CD1c-positive myeloid dendritic cell (primary cell): ENCODE results near the gene PRSS8.

Experiments used
- DNase-seq: peaks from one replicate; pipeline ENCODE4 v3.0.0-alpha.2; 2016; ENCODE audit errors: extremely low spot score

PRSS8 gene

DNA sequence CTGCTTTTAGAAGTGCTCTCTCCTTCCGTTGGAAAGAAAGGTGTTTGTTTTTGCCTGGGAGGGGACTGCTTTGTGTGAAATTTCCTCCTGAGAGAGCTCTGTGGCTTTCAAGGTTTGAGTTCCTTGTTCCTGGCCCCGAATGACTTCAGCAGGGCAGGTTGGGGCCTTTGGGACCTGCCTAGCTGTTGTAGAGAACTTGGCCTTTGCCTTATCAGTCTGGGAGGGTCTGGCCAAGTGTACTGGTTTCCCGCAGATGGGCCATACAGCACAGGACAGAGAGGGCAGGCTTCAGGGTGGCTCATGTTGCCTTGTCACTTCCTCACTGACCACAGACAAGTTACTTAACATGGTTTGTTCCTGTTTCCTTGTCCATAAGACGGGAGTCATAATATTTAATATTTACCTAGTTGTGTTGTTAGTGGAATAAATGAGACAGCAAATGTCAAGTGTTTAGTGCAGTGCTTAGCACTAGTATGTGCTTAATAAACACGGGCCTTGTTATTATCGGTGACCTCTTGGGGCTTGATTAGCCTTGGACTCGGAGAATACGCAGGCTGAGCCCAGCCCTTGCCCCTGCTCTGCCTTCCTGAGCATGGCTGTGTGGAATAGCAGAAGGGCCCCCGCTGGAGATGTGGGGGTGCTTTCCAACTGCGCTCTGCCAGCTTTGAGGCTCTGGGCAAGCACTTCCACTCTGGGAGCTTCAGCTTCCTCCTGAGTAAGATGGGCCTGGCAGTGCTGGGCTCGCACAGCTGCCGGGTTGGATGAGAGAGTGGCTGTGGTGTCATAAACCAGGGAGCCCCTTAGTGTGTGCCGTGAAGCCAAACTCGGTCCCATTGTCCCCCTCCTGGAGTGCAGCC is 6.6 kb downstream of the PRSS8 start:
- peak; percentile 91 for DNase-seq

DNA sequence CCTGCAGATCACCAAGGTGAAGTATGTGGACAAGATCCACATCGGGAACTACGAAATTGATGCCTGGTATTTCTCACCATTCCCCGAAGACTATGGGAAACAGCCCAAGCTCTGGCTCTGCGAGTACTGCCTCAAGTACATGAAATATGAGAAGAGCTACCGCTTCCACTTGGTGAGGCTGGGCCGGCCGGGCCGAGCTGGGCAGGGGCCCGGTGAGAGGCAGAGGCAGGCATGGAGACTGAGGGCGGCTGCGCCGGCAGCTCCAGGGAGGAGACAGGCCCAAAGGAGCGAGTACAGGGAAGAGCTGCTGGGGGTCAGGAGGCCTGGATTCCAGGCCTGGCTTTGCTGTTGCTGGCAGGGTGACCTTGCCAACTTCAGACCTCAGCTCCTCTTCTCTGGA is 8.3 kb downstream of the PRSS8 start:
- DNase-seq: no peak

DNA sequence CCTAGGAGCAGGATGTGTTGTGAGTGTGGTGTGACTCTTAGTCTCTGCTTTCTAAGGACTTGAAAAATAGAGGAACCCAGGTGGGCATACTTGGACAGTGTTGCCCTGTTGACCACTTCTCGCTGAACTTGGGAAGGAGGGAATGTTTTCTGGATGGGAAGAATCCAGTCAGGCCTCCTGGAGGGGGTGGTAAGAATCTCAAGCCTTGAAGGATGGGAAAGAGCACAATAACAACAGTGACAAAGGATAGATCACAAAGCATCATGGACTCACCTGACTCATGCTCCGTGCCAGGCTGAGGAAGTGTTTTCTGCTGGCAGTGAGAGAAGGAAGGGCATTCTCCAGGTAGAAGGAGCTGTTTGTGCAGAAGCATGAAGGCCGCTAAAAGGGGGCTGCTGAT is 9.7 kb downstream of the PRSS8 start:
- no peak for DNase-seq

GRCh38 chr16:31120129-31120528 is 15.4 kb downstream of the PRSS8 start:
- no peak for DNase-seq

GRCh38 chr16:31118223-31119155 is 17.0 kb downstream of the PRSS8 start:
- DNase-seq: peak; percentile 89

GRCh38 chr16:31117384-31118222 is 17.9 kb downstream of the PRSS8 start, which contains the start of gene KAT8:
Gene KAT8 (plus strand): TSS chr16:31117664. CDS start chr16:31117682, 18 bp downstream.
- peak; percentile 100 for DNase-seq

- DNase-seq: no peak
Observed at GRCh38 chr16:31114468-31114867, 21.1 kb downstream of the PRSS8 start.

DNA sequence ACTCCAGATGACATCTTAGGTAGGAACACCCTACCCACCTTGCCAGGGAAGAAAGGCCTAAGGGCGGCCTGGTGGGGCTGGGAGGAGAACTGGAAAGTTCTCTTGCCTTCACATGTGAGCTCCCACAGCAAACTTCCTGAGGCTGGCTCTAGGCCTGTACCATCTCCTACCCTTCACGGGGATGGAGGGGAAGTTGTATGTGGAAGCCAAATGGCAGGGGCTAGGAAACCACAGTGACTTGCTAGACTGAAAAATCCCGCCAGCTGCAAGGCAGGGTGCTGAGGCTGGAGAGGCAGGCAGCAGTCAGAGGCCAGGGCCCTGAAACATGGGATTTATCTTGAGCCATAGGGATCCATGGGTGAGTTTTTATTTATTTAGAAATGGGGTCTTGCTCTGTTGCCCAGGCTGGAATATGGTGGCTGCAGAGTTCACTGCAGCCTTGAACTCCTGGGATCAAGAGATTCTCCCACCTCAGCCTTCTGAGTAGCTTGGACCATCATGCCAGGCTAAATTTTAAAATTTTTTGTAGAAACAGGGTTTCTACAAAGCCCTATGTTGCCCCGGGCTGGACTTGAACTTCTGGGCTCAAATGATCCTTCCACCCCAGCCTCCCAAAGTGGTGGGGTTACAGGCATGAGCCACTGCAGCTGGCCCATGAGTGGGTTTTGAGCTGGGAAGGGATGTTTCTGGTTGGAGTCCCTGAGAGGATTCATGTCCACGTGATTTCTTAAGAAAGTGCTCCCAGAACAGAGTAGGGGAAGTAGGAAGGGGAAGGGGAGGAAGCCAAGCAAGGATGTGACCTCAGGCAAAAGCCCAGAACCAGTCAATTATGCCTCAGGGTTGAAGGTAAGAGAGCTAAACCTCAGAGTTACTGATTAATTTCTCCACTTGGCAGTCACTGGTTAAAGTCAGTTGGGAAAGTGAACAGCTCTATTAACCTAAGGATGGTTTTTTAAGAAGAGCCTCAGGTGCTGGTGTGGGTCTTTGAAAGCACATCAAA is 22.1 kb downstream of the PRSS8 start:
- peak; percentile 91 for DNase-seq

GRCh38 chr16:31112711-31113110 is 22.8 kb downstream of the PRSS8 start:
- no peak for DNase-seq

DNA sequence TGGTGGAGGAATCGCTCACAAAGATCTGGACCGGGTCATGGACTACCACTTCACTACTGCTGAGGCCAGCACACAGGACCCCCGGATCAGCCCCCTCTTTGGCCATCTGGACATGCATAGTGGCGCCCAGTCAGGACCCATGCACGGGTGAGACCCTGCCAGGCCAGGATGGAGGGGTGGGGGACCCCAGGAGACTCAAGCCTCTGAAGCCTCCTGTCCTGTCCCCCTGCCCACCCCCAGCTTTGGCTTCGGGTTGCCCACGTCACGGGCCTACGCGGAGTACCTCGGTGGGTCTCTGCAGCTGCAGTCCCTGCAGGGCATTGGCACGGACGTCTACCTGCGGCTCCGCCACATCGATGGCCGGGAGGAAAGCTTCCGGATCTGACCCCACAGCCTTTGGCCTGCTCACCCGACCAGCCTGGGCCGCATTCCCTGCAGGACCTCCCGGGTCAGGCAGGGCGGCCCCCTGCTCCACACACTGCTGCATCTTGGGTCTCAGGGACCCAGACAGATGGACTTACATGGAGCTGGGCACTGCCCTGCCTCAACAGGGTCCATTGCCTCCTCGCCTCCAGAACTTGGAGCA is 23.6 kb downstream of the PRSS8 start:
- DNase-seq: no peak

GRCh38 chr16:31110106-31111034 is 25.2 kb downstream of the PRSS8 start:
- no peak for DNase-seq

DNA sequence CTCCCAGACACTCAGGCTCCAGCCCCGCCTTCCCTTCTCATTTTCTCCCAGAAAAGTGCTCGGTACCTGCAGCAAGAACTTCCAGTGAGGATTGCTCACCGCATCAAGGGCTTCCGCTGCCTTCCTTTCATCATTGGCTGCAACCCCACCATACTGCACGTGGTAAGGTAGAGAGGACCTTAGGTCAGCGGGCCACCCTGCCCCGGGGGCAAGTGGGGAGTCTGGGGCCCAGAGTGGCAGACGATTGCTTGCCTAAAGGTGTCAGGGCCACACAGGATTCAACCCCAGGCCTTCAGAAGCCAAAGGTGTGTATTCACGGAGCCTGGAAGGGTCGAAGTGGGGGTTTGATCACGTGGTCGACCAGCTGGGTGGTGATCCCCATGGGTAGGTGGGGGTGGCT is 25.9 kb downstream of the PRSS8 start:
- DNase-seq: no peak

DNA sequence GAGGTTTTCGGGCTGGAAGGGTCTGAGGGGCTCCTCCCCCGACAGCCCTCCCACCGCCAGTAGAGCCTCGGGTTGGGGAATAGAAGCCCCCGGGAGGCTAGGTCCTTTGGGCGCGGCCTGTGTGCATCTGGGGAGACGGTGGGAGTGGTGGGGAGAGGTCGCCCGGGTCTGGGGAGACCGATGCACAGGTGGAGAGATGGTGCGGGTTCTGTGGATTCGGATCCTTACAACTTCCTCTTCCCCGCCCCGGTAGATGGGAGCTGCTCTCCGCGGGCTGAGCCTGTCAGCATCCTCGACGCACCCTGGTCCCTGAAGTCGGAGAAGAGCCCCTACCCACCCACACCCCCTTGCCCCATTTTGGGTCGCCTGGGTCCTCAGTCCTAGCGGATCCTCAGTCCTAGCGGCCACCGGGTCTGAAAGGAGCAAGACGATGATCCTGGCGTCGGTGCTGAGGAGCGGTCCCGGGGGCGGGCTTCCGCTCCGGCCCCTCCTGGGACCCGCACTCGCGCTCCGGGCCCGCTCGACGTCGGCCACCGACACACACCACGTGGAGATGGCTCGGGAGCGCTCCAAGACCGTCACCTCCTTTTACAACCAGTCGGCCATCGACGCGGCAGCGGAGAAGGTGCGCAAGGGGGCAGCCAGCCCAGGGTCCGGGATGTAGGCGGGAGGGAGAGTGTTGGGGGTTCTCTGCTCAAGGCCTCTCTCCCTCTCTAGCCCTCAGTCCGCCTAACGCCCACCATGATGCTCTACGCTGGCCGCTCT is 26.6 kb downstream of the PRSS8 start:
- DNase-seq: no peak

DNA sequence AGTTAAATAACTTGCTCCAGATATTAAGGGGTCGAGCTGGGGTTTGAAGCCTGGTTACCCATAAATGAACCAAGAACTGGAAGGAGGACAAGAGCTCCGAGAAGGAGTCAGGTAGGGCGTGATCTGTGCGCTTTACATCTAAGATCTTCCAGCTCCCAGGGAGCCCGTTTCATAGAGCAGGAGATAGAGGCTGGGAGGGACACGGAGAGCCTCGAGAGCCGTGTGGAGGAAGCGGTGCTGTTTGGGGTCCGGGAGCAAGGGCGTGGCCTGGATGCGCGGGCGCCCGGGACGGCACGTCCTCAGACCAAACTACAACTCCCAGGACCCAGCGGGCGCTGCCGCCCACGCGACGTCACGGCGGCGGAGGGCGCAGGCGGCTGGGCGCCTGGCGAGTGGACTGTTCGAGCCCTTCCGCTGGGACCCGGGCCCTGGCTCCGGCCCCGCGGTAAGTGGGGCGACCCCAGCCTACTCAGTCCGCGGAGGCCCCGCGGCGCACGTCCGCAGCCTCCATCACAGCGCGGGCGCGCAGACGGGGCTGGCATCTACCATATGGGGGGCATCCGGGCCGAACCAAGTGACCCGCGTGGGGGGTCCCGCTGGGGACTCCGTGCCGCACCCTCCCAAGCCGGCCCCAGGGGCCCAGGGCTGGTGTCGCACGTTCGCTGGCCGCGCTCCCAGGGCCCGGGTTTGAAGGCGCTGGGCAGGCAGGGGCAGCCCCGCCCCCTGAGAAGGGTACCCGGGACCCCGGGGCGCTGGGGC is 27.3 kb downstream of the PRSS8 start, which contains the start of gene BCKDK:
Gene BCKDK (plus strand): TSS at position 352 of the 759 bp plus-strand sequence. CDS start 838 bp downstream, outside the sequence.
- peak; percentile 86 for DNase-seq

GRCh38 chr16:31107465-31107867 is 28.1 kb downstream of the PRSS8 start:
- no peak for DNase-seq

- DNase-seq: no peak
Observed at GRCh38 chr16:31106509-31107464, 28.7 kb downstream of the PRSS8 start.
